K562 (cell line): ENCODE measurements around the gene AMZ1. TPM values are rescaled to one million over a fixed set of nuclear protein-coding genes. Genes with fewer than 3 reads are reported as not detected.

Source experiments
- polyA plus RNA-seq, 8 experiments: library from polyadenylated mRNA; depleted of rRNA in 4 of 8; stranded (reverse) in 5 of 8; unstranded in 3 of 8; fragments of >200 nt; fragmentation: Nextera tagmentation in 2 of 8; fragmentation: Illumina TruSeq in 1 of 8; extraction: Ambion mirVana in 2 of 8; extraction: Trizol in 1 of 8; gene quantifications; 2 replicates each; pipeline versions ENCODE4 v1.2.1 to v1.2.3, GENCODE V29; 2011 to 2014; ENCODE audit warnings: inconsistent platforms in 1 of 8, missing spikeins in 1 of 8
- total RNA-seq, 7 experiments: library from RNA; depleted of rRNA in 6 of 7; stranded (reverse); fragments of >200 nt in 6 of 7; fragmentation: Illumina TruSeq in 2 of 7; extraction: Trizol in 2 of 7; gene quantifications; 2 replicates each; pipeline versions ENCODE4 v1.2.1 to v1.2.3, GENCODE V29; 2011 to 2021; ENCODE audit warnings: low replicate concordance in 1 of 7

The AMZ1 gene
- total and polyA plus RNA-seq, 9 of the 15 experiments (the other 6 are each of a cell fraction or from before 2014, with no cell fraction given): not detected

Other genes with a start within 250 kb of the AMZ1 start
- gene GRIFIN, start 211.8 kb upstream of the AMZ1 start, total RNA-seq (2014; rRNA removed): not detected in 2 replicates
- not detected in 2 replicates for gene GRIFIN, start 211.8 kb upstream of the AMZ1 start, total RNA-seq (2014; rRNA removed; fragmentation: Illumina TruSeq; extraction: Trizol)
- gene GRIFIN, start 211.8 kb upstream of the AMZ1 start, total RNA-seq (2015; rRNA removed; fragmentation: Illumina TruSeq; extraction: Trizol): not detected in 2 replicates
- not detected in 2 replicates for gene GRIFIN, start 211.8 kb upstream of the AMZ1 start, total RNA-seq (2021)
- gene GRIFIN, start 211.8 kb upstream of the AMZ1 start, polyA plus RNA-seq (2011; rRNA removed): not detected in 2 replicates
- gene GRIFIN, start 211.8 kb upstream of the AMZ1 start, polyA plus RNA-seq (2014; fragmentation: Illumina TruSeq; extraction: Trizol): not detected in 2 replicates
- gene GRIFIN, start 211.8 kb upstream of the AMZ1 start, polyA plus RNA-seq (2014; fragmentation: Nextera tagmentation; extraction: Ambion mirVana): not detected
- not detected in 2 replicates for gene GRIFIN, start 211.8 kb upstream of the AMZ1 start, polyA plus RNA-seq (2014; rRNA removed)
- gene LFNG, start 168.4 kb upstream of the AMZ1 start, total RNA-seq (2014; rRNA removed): 0.49 and 0.73 TPM in 2 replicates
- 0.18 and 0.22 TPM in 2 replicates for gene LFNG, start 168.4 kb upstream of the AMZ1 start, total RNA-seq (2014; rRNA removed; fragmentation: Illumina TruSeq; extraction: Trizol)
- gene LFNG, start 168.4 kb upstream of the AMZ1 start, total RNA-seq (2015; rRNA removed; fragmentation: Illumina TruSeq; extraction: Trizol): 0.25 and 0.30 TPM in 2 replicates
- 0.81 and 0.89 TPM in 2 replicates for gene LFNG, start 168.4 kb upstream of the AMZ1 start, total RNA-seq (2021)
- 0.86 and 1.2 TPM in 2 replicates for gene LFNG, start 168.4 kb upstream of the AMZ1 start, polyA plus RNA-seq (2011; rRNA removed)
- 0.24 and 0.39 TPM in 2 replicates for gene LFNG, start 168.4 kb upstream of the AMZ1 start, polyA plus RNA-seq (2014; fragmentation: Illumina TruSeq; extraction: Trizol)
- gene LFNG, start 168.4 kb upstream of the AMZ1 start, polyA plus RNA-seq (2014; fragmentation: Nextera tagmentation; extraction: Ambion mirVana): under 1 TPM in 1 of 2 experiments, not detected in 1; 0.03 TPM
- gene LFNG, start 168.4 kb upstream of the AMZ1 start, polyA plus RNA-seq (2014; rRNA removed): 0.25 and 0.28 TPM in 2 replicates
- 48.2 and 53.8 TPM in 2 replicates for gene BRAT1, start 132.7 kb upstream of the AMZ1 start, total RNA-seq (2014; rRNA removed)
- 1.9 and 3.7 TPM in 2 replicates for gene BRAT1, start 132.7 kb upstream of the AMZ1 start, total RNA-seq (2014; rRNA removed; fragmentation: Illumina TruSeq; extraction: Trizol)
- 14.6 and 17.4 TPM in 2 replicates for gene BRAT1, start 132.7 kb upstream of the AMZ1 start, total RNA-seq (2015; rRNA removed; fragmentation: Illumina TruSeq; extraction: Trizol)
- 49.6 and 49.8 TPM in 2 replicates for gene BRAT1, start 132.7 kb upstream of the AMZ1 start, total RNA-seq (2021)
- gene BRAT1, start 132.7 kb upstream of the AMZ1 start, polyA plus RNA-seq (2011; rRNA removed): 10.5 and 23.7 TPM in 2 replicates
- gene BRAT1, start 132.7 kb upstream of the AMZ1 start, polyA plus RNA-seq (2014; fragmentation: Illumina TruSeq; extraction: Trizol): 5.8 and 20.3 TPM in 2 replicates
- under 1 TPM; 0.13 to 0.31 TPM for gene BRAT1, start 132.7 kb upstream of the AMZ1 start, polyA plus RNA-seq (2014; fragmentation: Nextera tagmentation; extraction: Ambion mirVana)
- 35.3 and 39.1 TPM in 2 replicates for gene BRAT1, start 132.7 kb upstream of the AMZ1 start, polyA plus RNA-seq (2014; rRNA removed)
- 7.2 and 8.5 TPM in 2 replicates for gene IQCE, start 129.2 kb upstream of the AMZ1 start, total RNA-seq (2014; rRNA removed)
- 1.7 and 3.5 TPM in 2 replicates for gene IQCE, start 129.2 kb upstream of the AMZ1 start, total RNA-seq (2014; rRNA removed; fragmentation: Illumina TruSeq; extraction: Trizol)
- 3.7 and 4.2 TPM in 2 replicates for gene IQCE, start 129.2 kb upstream of the AMZ1 start, total RNA-seq (2015; rRNA removed; fragmentation: Illumina TruSeq; extraction: Trizol)
- gene IQCE, start 129.2 kb upstream of the AMZ1 start, total RNA-seq (2021): 7.8 and 8.7 TPM in 2 replicates
- 3.2 and 5.0 TPM in 2 replicates for gene IQCE, start 129.2 kb upstream of the AMZ1 start, polyA plus RNA-seq (2011; rRNA removed)
- 4.4 and 6.5 TPM in 2 replicates for gene IQCE, start 129.2 kb upstream of the AMZ1 start, polyA plus RNA-seq (2014; fragmentation: Illumina TruSeq; extraction: Trizol)
- gene IQCE, start 129.2 kb upstream of the AMZ1 start, polyA plus RNA-seq (2014; fragmentation: Nextera tagmentation; extraction: Ambion mirVana): under 1 TPM; 0.18 to 0.28 TPM
- 5.1 and 6.1 TPM in 2 replicates for gene IQCE, start 129.2 kb upstream of the AMZ1 start, polyA plus RNA-seq (2014; rRNA removed)
- 1.4 and 1.5 TPM in 2 replicates for gene TTYH3, start 56.2 kb upstream of the AMZ1 start, total RNA-seq (2014; rRNA removed)
- 0.06 and 0.11 TPM in 2 replicates for gene TTYH3, start 56.2 kb upstream of the AMZ1 start, total RNA-seq (2014; rRNA removed; fragmentation: Illumina TruSeq; extraction: Trizol)
- gene TTYH3, start 56.2 kb upstream of the AMZ1 start, total RNA-seq (2015; rRNA removed; fragmentation: Illumina TruSeq; extraction: Trizol): 0.62 and 0.79 TPM in 2 replicates
- 4.9 and 5.5 TPM in 2 replicates for gene TTYH3, start 56.2 kb upstream of the AMZ1 start, total RNA-seq (2021)
- gene TTYH3, start 56.2 kb upstream of the AMZ1 start, polyA plus RNA-seq (2011; rRNA removed): 1.7 and 4.5 TPM in 2 replicates
- gene TTYH3, start 56.2 kb upstream of the AMZ1 start, polyA plus RNA-seq (2014; fragmentation: Illumina TruSeq; extraction: Trizol): 1.1 and 2.0 TPM in 2 replicates
- gene TTYH3, start 56.2 kb upstream of the AMZ1 start, polyA plus RNA-seq (2014; fragmentation: Nextera tagmentation; extraction: Ambion mirVana): under 1 TPM; 0.01 to 0.04 TPM
- 1.1 and 1.9 TPM in 2 replicates for gene TTYH3, start 56.2 kb upstream of the AMZ1 start, polyA plus RNA-seq (2014; rRNA removed)
- 3.6 and 6.3 TPM in 2 replicates for gene GNA12, start 156.1 kb downstream of the AMZ1 start, total RNA-seq (2014; rRNA removed)
- gene GNA12, start 156.1 kb downstream of the AMZ1 start, total RNA-seq (2014; rRNA removed; fragmentation: Illumina TruSeq; extraction: Trizol): 6.6 and 8.4 TPM in 2 replicates
- 9.2 and 9.6 TPM in 2 replicates for gene GNA12, start 156.1 kb downstream of the AMZ1 start, total RNA-seq (2015; rRNA removed; fragmentation: Illumina TruSeq; extraction: Trizol)
- 24.5 and 25.0 TPM in 2 replicates for gene GNA12, start 156.1 kb downstream of the AMZ1 start, total RNA-seq (2021)
- gene GNA12, start 156.1 kb downstream of the AMZ1 start, polyA plus RNA-seq (2011; rRNA removed): 32.7 and 34.2 TPM in 2 replicates
- gene GNA12, start 156.1 kb downstream of the AMZ1 start, polyA plus RNA-seq (2014; fragmentation: Illumina TruSeq; extraction: Trizol): 19.4 and 20.7 TPM in 2 replicates
- gene GNA12, start 156.1 kb downstream of the AMZ1 start, polyA plus RNA-seq (2014; fragmentation: Nextera tagmentation; extraction: Ambion mirVana): 1 to 10 TPM in 1 of 2 experiments, under 1 TPM in 1; 0.65 to 2.2 TPM
- 16.4 and 18.3 TPM in 2 replicates for gene GNA12, start 156.1 kb downstream of the AMZ1 start, polyA plus RNA-seq (2014; rRNA removed)